ENCODE results near the gene PRKAR1B. TPM values are rescaled to one million over a fixed set of nuclear protein-coding genes. Genes with fewer than 3 reads are reported as not detected.
A peak's percentile ranks its signal among the peaks of the same experiment; 100 is the strongest.

The PRKAR1B gene
- total and polyA plus RNA-seq, 10 of the 15 experiments (the other 5 are each of a cell fraction or from before 2014, with no cell fraction given) = 1.4 to 45.6 (median 19.3) TPM

DNA sequence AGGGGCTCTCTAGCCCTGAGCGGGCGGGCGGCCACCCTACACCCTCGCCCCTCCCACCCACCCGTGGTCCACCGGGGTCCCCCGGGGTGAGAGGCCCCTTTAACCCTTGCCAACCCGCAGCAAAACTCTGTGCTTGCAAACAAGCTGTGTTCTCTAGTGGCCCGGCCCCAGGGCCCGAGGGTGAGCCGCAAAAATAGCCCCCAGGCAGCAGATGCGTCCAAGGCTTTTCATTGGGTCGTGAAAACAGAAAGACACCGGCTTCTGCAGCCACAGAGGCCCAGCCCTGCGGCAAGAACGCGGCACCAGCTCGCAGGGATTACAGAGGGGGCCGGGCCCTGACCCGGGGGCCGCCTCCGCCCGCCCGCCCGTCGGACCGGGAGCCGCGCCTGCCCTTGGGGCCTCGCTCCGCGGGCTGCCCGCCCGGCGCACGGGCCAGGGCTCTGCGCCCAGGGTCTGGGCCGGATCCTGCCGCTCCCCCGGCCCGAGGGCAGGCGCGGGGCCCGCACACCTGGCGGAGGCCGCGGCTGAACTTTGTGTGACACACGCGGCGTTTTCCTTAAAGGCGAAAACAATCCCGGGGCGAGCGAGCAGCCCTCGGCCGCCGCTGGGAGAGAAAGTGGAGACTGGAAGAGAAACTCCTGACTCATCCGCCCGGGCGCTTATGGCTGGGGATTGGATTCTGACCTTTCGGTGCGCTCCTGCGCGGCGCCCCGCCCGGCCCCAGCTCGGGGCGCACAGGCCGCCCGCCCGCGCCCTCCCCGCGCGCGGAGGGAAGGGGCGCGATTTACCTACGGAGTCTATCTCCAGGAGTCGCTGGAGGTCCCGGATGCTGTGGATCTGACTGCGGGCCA lies 210.2 kb downstream of the PRKAR1B start:
- Histone ChIP-seq H3K27ac (ENCODE audit: control insufficient read depth, insufficient read depth) (no peak overlapping the region), H3K9me3 (replicated peaks; ENCODE audit: control insufficient read depth, insufficient read depth, low read length) (no peaks in the 10 kb centered on the region), H3K4me2 (ENCODE audit: control insufficient read depth, insufficient read depth) (peak overlapping the region; percentile 60; the same call in 1 of the 2 replicates), H3K4me1 (ENCODE audit: control insufficient read depth, insufficient read depth, low read length) (peaks cover 5% of the 10 kb centered on the region), H4K20me1 (ENCODE audit: control insufficient read depth, insufficient read depth) (no peaks in the 10 kb centered on the region), H3K27me3 (replicated peaks in 1 of 2; ENCODE audit: control insufficient read depth in 2 of 2, insufficient read depth in 2 of 2, low read length in 1 of 2) (peaks cover under 1 to 2% of the 10 kb centered on the region in 2 experiments; a peak in 3 of 4 replicates), H3K79me2 (ENCODE audit: control insufficient read depth, insufficient read depth, low read length) (no peaks in the 10 kb centered on the region), H3K9ac (ENCODE audit: control insufficient read depth, insufficient read depth, low read length) (no peak overlapping the region), H3K4me3 (peak overlapping the region; percentile 16; the same call in 1 of the 2 replicates), H2AFZ (ENCODE audit: control insufficient read depth, low read depth, low read length) (no peak overlapping the region), H3K36me3 (ENCODE audit: control insufficient read depth in 2 of 2, insufficient read depth in 2 of 2, low read length in 1 of 2) (no peaks in the 10 kb centered on the region; a peak in 1 of 4 replicates)
- in situ Hi-C loops (cut with MboI) = no loop called here
- FAIRE-seq (no peak), DNase-seq (ENCODE audit: low read depth, low spot score) (no peak), ATAC-seq (no peak)
- intact Hi-C loops (cut with micrococcal nuclease; ENCODE audit: unreplicated experiment) = no loop called here
- ChIA-PET POLR2A (no interaction called here), SMC1A (ENCODE audit: uncharacterized antibody, unreplicated experiment) (no interaction called here), RAD21 (ENCODE audit: unreplicated experiment) (interaction anchor here (1.2 kb wide), 1 partner anchor 85 kb away, joined by 4 read pairs; no protein-coding TSS in a partner anchor), CTCF (no interaction called here)
- 1% methylated on average over 49 of the region's 83 CpGs for WGBS (ENCODE audit: insufficient coverage, insufficient replicate concordance, low lambda C conversion rate, missing lambda C conversion rate)
- no TSS peak for BruUV-seq (replicated peaks)
- peak; percentile 47; the same call in 1 of the 2 replicates for TF ChIP-seq DPF2 (IDR thresholded peaks at IDR 0.05)
- no peak for TF ChIP-seq PML (IDR thresholded peaks at IDR 0.05; ENCODE audit: low read length)
- TF ChIP-seq IKZF1 (conservative IDR thresholded peaks at IDR 0.05) = peak; percentile 64
- peak; percentile 65 for TF ChIP-seq NR2F1 (conservative IDR thresholded peaks at IDR 0.05)
- TF ChIP-seq, protein P1, sequence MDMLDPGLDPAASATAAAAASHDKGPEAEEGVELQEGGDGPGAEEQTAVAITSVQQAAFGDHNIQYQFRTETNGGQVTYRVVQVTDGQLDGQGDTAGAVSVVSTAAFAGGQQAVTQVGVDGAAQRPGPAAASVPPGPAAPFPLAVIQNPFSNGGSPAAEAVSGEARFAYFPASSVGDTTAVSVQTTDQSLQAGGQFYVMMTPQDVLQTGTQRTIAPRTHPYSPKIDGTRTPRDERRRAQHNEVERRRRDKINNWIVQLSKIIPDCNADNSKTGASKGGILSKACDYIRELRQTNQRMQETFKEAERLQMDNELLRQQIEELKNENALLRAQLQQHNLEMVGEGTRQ (IDR thresholded peaks at IDR 0.05; ENCODE audit: borderline replicate concordance, low read depth, low read length) = no peak
- TF ChIP-seq, protein P2, sequence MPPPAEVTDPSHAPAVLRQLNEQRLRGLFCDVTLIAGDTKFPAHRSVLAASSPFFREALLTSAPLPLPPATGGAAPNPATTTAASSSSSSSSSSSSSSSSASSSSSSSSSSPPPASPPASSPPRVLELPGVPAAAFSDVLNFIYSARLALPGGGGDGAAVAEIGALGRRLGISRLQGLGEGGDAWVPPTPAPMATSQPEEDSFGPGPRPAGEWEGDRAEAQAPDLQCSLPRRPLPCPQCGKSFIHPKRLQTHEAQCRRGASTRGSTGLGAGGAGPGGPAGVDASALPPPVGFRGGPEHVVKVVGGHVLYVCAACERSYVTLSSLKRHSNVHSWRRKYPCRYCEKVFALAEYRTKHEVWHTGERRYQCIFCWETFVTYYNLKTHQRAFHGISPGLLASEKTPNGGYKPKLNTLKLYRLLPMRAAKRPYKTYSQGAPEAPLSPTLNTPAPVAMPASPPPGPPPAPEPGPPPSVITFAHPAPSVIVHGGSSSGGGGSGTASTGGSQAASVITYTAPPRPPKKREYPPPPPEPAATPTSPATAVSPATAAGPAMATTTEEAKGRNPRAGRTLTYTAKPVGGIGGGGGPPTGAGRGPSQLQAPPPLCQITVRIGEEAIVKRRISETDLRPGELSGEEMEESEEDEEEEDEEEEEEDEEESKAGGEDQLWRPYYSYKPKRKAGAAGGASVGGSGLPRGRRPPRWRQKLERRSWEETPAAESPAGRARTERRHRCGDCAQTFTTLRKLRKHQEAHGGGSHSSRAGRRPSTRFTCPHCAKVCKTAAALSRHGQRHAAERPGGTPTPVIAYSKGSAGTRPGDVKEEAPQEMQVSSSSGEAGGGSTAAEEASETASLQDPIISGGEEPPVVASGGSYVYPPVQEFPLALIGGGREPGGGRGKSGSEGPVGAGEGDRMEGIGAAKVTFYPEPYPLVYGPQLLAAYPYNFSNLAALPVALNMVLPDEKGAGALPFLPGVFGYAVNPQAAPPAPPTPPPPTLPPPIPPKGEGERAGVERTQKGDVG (CRISPR knock-in tag; IDR thresholded peaks at IDR 0.05) = no peak
- no peak for TF ChIP-seq POLR2A (IDR thresholded peaks at IDR 0.05; ENCODE audit: low read depth, low read length)
- no peak for TF ChIP-seq NR2C1 (IDR thresholded peaks at IDR 0.05)
- TF ChIP-seq, protein P3, sequence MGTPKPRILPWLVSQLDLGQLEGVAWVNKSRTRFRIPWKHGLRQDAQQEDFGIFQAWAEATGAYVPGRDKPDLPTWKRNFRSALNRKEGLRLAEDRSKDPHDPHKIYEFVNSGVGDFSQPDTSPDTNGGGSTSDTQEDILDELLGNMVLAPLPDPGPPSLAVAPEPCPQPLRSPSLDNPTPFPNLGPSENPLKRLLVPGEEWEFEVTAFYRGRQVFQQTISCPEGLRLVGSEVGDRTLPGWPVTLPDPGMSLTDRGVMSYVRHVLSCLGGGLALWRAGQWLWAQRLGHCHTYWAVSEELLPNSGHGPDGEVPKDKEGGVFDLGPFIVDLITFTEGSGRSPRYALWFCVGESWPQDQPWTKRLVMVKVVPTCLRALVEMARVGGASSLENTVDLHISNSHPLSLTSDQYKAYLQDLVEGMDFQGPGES (IDR thresholded peaks at IDR 0.05) = no peak
- TF ChIP-seq NFXL1 (IDR thresholded peaks at IDR 0.05; ENCODE audit: borderline replicate concordance) = no peak
- no peak for TF ChIP-seq CEBPB (IDR thresholded peaks at IDR 0.05; ENCODE audit: borderline replicate concordance in 1 of 2, low read depth in 2 of 2, low read length in 2 of 2)
- TF ChIP-seq FOS (IDR thresholded peaks at IDR 0.05; ENCODE audit: borderline replicate concordance, extremely low read depth, insufficient read length) = no peak
- TF ChIP-seq LARP7 (IDR thresholded peaks at IDR 0.05) = peak; percentile 63; the same call in 1 of the 2 replicates
- peak; percentile 73 for TF ChIP-seq SUZ12 (IDR thresholded peaks at IDR 0.05; ENCODE audit: unreplicated experiment)
- TF ChIP-seq, protein P4, sequence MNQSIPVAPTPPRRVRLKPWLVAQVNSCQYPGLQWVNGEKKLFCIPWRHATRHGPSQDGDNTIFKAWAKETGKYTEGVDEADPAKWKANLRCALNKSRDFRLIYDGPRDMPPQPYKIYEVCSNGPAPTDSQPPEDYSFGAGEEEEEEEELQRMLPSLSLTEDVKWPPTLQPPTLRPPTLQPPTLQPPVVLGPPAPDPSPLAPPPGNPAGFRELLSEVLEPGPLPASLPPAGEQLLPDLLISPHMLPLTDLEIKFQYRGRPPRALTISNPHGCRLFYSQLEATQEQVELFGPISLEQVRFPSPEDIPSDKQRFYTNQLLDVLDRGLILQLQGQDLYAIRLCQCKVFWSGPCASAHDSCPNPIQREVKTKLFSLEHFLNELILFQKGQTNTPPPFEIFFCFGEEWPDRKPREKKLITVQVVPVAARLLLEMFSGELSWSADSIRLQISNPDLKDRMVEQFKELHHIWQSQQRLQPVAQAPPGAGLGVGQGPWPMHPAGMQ (IDR thresholded peaks at IDR 0.05; ENCODE audit: borderline replicate concordance) = no peak
- TF ChIP-seq, protein P5, sequence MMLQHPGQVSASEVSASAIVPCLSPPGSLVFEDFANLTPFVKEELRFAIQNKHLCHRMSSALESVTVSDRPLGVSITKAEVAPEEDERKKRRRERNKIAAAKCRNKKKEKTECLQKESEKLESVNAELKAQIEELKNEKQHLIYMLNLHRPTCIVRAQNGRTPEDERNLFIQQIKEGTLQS (IDR thresholded peaks at IDR 0.05; ENCODE audit: borderline replicate concordance, extremely low read depth, low read depth, low read length) = no peak

Data from GM12878 (cell line).